ENCODE measurements around the gene GPALPP1.

DNA sequence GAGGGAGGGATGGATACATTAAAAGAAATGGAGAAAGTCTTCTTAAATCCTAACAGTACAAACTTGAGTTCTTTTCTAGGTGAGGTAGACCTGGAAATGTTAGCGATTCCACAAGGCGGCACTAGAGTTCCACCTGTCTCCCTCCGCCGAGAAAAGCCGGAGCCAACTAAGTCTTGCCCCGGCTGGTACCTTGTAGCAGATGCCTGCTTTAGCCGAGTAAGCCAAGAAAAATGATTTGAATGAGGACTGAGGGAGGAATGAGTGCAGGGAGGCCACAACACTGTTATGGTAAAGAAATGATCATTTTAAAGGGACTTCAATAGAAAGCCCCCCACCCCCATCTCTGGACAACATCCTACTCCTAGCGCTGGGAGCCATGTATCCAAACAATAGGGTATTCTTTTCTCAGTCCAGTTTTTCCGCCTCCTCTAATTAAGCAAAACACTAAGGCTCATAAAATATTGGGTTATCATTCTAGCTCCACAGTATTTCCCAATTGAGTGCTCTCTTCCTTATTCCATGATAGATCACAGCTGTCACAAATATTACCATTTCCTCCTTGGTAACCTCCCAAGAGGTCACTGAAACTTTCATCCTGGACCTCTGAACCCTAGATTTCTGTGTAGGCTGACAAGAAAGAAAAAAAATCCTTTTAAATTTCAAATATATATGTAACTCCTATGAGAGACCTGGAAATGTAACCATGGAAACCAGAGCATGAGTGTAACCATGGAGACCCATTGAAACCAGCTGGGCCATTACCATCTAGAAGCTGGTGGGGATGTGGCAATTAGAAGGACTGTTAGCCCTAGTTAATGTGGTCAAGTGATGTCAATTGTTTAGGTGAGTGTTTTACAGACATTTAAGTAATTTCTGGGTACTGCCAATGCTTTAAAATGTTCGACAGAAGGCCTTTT, 58.3 kb downstream of the GPALPP1 start:
- TF ChIP-seq POLR2A (IDR thresholded peaks at IDR 0.05): no peak
- TF ChIP-seq, protein P1, sequence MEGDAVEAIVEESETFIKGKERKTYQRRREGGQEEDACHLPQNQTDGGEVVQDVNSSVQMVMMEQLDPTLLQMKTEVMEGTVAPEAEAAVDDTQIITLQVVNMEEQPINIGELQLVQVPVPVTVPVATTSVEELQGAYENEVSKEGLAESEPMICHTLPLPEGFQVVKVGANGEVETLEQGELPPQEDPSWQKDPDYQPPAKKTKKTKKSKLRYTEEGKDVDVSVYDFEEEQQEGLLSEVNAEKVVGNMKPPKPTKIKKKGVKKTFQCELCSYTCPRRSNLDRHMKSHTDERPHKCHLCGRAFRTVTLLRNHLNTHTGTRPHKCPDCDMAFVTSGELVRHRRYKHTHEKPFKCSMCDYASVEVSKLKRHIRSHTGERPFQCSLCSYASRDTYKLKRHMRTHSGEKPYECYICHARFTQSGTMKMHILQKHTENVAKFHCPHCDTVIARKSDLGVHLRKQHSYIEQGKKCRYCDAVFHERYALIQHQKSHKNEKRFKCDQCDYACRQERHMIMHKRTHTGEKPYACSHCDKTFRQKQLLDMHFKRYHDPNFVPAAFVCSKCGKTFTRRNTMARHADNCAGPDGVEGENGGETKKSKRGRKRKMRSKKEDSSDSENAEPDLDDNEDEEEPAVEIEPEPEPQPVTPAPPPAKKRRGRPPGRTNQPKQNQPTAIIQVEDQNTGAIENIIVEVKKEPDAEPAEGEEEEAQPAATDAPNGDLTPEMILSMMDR (IDR thresholded peaks at IDR 0.05): peak; percentile 64 to 94 (median 88)

All from prostate gland (tissue), 2 donors.